ENCODE data around the gene MAVS.
"Not testable (repeated sequence)": the region's sequence is repeated elsewhere in the genome, so short reads cannot be mapped to it uniquely, and the experiment has no call there.

The MAVS gene

DNA sequence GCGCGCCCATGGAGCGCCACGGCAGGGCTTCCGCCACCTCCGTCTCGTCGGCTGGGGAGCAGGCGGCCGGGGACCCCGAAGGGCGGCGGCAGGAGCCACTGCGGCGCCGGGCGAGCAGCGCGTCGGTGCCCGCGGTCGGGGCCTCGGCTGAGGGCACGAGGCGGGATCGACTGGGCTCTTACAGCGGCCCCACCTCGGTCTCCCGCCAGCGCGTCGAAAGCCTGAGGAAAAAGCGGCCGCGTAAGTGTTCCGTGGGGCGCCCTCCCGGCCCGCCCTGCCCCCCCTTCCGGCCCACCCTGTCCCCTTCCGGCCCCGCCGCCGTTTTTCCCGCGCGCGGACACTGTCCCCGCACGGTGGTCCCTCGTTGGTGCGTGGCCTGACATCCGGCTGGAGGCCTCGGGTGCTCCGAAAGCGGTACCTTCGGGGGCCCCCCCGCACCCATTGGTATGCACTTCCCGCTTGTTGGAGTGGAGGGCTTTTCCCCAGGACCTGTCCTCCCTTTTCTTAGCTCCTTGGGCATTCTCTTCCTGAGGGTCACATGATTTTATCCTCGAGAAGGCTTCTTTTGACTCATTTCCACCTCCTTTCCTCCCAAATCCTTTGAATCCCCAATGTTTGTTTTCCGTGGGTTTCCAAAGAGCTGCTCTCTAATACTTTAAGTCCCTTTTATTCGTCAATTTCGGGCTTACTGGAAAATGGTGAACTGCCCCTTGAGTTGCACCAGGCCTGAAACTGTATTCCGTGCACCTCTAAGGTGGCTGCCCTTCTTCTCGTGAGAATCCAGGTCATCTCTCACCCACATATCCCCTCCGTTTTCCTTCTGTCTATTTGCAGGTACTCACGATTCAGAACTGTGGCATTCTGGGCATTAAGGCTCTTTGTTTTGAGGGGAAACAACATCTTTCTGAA is 43.1 kb downstream of the MAVS start:
- no peak for DNase-seq

DNA sequence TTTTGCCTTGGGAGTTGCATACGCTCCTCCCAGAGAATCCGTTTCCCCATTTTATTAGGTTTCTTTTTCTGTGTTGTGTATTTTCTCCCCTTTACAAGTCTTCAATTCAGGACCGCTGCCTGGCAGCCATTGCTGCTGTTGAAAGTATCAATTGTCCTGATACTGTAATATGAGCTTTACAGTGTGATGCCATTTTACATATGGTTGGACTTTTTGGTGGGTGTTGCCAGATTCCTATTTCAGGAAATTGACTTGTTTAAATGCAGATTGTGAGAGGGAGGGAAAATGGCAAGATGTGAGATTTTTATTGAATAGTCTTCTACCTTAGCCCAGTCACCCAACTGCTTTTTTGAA is 43.7 kb downstream of the MAVS start:
- DNase-seq, result no peak

DNA sequence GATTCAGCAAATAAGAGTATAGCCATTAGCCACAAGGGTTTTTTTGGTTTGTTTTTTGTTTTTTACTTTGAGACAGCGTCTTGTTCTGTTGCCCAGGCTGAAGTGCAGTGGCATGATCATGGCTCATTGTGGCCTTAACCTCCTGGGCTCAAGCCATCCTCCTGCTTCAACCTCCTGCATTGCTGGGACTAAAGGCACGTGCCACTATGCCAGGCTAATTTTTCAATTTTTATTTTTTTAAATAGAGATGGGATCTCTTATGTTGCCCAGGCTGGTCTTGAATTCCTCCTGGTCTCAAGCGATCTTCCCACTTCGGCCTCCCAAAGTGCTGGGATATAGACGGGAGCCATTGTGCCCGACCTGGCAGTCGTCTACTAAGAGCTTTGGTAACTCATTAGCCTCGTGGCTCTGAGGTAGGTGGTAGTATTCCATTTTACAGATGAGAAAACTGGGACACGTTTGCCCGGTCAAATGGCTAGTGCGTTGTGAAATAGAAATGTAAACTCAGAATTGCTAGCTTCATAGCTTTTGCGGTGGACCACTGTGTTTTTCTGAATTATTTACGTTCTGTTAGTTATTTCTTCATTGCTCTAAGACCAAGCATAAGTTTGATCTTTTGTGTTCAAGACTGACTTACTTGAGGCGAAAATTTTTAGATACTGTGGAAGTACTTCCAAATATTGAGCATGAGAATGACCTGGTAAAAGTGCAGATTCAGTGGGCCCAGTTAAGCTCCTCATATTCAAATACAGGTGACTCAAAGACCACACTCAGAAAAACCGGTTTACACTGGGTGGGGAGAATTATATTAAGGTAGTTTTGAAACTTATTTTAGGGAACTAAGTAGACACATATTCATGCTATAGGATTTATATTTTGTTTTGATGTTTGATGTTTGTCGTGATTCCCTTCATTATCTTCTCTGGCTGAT is 44.6 kb downstream of the MAVS start:
- no peak for DNase-seq

DNA sequence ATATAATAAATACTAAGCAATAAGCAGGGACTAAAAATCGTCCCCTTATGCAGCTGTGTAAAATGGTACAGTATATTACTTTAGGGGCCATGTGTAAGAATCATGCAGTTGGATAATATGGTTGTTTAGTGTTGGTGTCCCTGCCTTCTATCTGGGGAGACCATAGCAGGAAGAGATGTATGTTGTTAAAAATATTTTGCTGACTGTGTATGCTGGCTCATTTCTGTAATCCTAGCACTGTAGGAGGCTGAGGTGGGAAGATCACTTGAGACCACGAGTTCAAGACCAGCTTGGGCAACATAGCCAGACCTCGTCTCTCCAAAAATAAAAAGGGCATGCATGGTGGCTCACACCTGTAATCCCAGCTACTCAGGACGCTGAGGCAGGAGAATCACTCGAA is 48.2 kb downstream of the MAVS start:
- no peak for DNase-seq

DNA sequence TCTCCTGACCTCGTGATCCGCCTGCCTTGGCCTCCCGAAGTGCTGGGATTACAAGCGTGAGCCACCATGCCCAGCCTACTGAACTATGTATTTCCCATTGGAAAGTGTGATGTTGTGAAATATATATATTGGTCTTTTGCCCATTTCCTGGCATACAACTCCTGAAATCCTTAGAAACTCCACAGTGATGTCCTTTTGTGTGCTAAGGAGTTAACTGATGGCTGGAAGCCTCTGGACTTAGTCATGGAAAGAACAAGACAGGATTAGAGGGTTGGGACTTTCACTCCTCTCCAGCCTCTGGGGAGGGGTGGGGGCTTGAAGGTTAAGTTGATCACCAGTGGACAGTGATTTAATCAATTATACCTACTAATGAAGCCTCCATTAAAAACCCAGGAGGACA is 49.7 kb downstream of the MAVS start:
- DNase-seq, result no peak

- no peak for DNase-seq
These were observed 50.4 kb downstream of the MAVS start for GRCh38 chr20:3896853-3897583.

GRCh38 chr20:3898181-3898580 is 51.5 kb downstream of the MAVS start:
- not testable (repeated sequence) for DNase-seq

DNA sequence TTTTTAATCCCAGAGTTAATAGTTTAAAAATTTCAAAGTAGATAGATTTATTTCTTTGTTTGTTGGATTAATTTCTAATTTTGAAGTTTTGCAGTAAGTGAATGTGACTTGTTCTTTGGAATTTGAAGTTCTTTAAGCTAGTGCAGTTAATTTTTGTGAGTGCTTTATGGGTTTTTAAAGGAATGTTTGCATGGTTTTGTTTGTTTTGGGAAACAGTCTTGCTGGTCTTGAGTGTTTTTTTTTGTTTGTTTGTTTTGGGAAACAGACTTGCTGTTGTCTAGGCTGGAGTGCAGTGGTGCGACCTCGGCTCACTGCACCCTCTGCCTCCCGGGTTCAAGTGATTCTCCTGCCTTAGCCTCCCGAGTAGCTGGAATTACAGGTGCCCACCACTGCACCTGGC is 52.0 kb downstream of the MAVS start:
- DNase-seq, result no peak

- no peak for DNase-seq
These were observed 53.6 kb downstream of the MAVS start for GRCh38 chr20:3900187-3900604.

GRCh38 chr20:3901028-3901705 is 54.5 kb downstream of the MAVS start:
- DNase-seq, result no peak

GRCh38 chr20:3901706-3902440 is 55.2 kb downstream of the MAVS start:
- no peak for DNase-seq

- no peak for DNase-seq
These were observed 55.8 kb downstream of the MAVS start for GRCh38 chr20:3902446-3902845.

- no peak for DNase-seq
These were observed 57.6 kb downstream of the MAVS start for GRCh38 chr20:3904224-3904623.

DNA sequence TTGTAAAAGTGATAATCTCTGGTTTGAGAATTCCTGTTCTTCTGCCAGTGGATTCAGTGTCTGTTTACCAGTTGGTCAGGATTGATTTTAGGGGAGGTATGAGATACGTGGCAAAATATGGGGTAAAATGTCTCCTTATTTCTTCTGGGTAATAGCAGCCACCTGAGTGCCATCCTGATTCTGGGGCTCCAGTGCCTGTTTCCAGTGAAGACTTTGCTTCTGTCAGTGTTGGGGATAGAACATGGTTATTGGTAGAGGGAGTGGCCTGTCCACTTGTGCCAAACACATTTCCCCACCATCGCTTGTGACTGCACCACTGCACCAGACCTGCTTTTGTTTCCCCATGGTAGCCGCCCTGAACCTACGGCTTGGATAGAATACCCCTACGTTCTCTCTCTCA is 58.2 kb downstream of the MAVS start:
- no peak for DNase-seq

- not testable (repeated sequence) for DNase-seq
These were observed 60.4 kb downstream of the MAVS start for GRCh38 chr20:3906744-3907721.

- no peak for DNase-seq
These were observed 62.0 kb downstream of the MAVS start for GRCh38 chr20:3908667-3909066.

DNA sequence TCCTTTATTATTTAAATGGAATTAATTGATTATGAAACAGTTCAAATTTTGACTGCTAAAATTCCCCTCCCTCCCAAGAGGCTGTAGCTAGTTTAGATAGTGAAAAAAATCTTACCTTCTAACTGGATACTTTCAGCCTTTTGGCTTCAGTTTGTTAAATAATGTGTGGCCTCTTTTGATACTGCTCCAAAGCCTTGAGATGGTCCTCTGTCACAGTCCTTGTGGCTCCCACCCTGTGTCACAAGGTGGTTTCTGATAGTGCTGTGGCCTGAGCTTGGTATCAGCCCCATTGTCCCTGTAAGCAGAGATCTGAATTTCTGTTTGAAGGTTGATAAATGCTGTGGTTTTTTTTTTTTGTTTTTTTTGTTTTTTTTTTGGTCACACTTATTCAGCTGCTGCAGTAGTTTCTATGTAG is 63.3 kb downstream of the MAVS start:
- DNase-seq, result no peak

GRCh38 chr20:3910853-3911252 is 64.2 kb downstream of the MAVS start:
- no peak for DNase-seq

- DNase-seq, result no peak
These were observed 65.3 kb downstream of the MAVS start for GRCh38 chr20:3911956-3912355.

DNA sequence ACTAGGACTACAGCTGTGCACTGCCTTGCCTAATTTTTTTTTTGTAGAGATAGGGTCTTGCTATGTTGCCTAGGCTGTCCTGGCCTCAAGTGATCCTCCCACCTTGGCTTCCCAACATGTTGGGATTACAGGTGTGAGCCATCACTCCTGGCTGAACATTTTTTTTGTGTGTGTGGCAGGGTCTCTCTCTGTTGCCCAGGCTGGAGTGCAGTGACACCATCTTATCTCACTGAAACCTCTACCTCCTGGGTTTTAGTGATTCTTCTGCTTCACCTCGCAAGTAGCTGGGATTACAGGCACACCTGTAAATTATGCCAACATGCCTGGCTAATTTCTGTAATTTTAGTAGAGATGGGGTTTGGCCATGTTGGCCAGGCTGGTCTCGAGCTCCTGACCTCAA is 67.8 kb downstream of the MAVS start:
- no peak for DNase-seq

DNA sequence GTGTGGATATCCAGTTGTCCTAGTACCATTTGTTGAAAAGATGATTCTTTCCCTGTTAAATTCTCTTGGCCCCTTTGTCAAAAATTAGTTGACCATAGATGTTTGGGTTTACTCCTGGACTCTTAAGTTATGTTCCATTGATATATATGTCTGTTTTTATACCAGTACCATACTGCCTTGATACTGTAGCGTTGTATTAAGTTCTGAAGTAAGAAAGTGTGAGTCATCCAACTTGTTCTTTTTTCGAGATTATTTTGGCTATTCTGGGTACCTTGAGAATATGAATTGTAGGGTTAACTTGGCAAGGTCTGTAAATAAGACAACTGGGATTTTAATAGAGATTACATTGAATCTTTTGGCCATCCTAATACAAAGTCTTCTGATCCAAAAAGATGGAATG is 69.1 kb downstream of the MAVS start:
- DNase-seq, result no peak

All from NCI-H446 treated with DMSO at 0.1 percent for 48 hours (cell line).